Activated CD4-positive, alpha-beta memory T cell treated with anti-CD3 and anti-CD28 coated beads for 36 hours (primary cell): Measurements from ENCODE around the gene RPS24. TPM values are rescaled to one million over a fixed set of nuclear protein-coding genes. Genes with fewer than 3 reads are reported as not detected.

Experiments
- CTCF ChIA-PET: fragments of 350-600 bp; sonication (Branson Sonifier 250); formaldehyde crosslinking; loops from one replicate; lab custom pipeline; 2021; ENCODE audit warnings: antibody characterized with exemption, inconsistent platforms; lab: Charles Lee
- POLR2A ChIA-PET: fragments of 350-600 bp; sonication (Branson Sonifier 250); formaldehyde crosslinking; loops from one replicate; lab custom pipeline; 2021; ENCODE audit warnings: antibody characterized with exemption; lab: Charles Lee
- DNase-seq: peaks from one replicate; pipeline ENCODE4 v3.0.0-alpha.2; 2020
- H3K27ac Mint-ChIP-seq: one replicate; pipeline ENCODE4 v1.8.0; 2021; ENCODE audit warnings: mixed read lengths
- H3K27me3 Mint-ChIP-seq: one replicate; pipeline ENCODE4 v1.8.0; 2021; ENCODE audit warnings: mixed read lengths
- H3K36me3 Mint-ChIP-seq: one replicate; pipeline ENCODE4 v1.8.0; 2021; ENCODE audit warnings: mixed read lengths
- H3K4me1 Mint-ChIP-seq: one replicate; pipeline ENCODE4 v1.8.0; 2021; ENCODE audit warnings: low read depth, mixed read lengths
- H3K4me3 Mint-ChIP-seq: one replicate; pipeline ENCODE4 v1.8.0; 2021; ENCODE audit warnings: mild to moderate bottlenecking, mixed read lengths
- H3K9me3 Mint-ChIP-seq: one replicate; pipeline ENCODE4 v1.8.0; 2021; ENCODE audit warnings: mixed read lengths
- intact Hi-C: fragments of 100-400 bp; cut with micrococcal nuclease; formaldehyde crosslinking; loops from one replicate; pipeline ENCODE4 v1.15.1; 2023
- total RNA-seq, 2 experiments: library from RNA; stranded (reverse); gene quantifications; one replicate each; pipeline ENCODE4 v1.2.3, GENCODE V29; 2021

The RPS24 gene
- total RNA-seq, 2 experiments from 2014 or later, result 1,680 to 1,722 TPM

DNA sequence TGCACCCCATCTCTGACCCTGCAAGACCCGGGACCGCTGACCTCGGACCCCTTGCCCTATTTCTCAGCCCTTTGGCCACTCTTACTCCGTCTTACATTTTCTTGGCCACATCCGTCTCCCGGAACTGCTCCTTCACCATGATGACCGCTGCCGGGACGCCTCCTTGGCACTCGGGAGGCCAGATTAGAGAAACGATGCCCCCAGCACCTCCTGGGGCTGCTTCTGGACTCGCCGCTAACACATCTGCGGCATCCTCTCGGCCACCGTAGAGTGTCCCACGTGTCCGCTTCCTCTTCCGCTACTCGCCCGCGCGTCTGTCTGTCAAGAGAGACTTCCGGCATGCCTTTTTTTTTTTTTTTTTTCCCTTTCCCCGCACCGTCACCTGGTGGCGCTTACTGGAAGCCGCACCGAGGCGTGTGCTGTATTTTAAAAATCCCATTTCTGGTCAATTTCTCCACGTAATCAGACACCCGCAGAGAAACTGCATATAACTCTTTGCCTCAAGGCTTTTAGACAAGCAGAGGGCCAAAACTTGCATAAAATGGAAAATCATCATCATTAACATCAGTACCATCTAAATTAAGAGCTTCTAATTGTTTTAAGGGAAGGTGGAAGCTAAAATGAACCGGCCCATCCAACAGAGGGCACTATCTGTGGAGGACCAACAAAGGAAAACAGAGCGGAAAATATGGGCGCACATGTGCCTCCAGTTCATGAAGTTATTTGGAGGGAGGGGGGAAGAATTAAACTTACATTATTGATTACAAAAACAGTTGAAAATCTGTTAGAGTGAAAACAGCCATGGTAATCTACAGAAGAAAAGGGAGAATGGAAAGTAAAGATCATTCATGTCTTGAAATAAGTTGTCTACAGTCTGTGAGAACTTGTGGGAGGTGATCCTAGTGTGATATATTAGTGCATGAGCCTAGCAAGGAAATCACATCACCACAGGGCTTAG is 4.1 kb upstream of the RPS24 start, which contains the start of gene POLR3A:
Gene POLR3A, minus strand, starts transcription at position 247 of the 958 bp plus-strand sequence. Its CDS starts 108 bp downstream, at position 139.
- no peaks in the 10 kb centered on the region for H3K9me3 Mint-ChIP-seq
- peak within 1 kb of the TSS; percentile 99 for H3K4me3 Mint-ChIP-seq
- intact Hi-C loops, result loop anchor here (1.0 to 10.0 kb wide), 4 partner anchors 193 to 1415 kb away; partner anchors contain the start of genes ZCCHC24 and ZMIZ1
- H3K4me1 Mint-ChIP-seq, result peaks cover 33% of the 10 kb centered on the region
- CTCF ChIA-PET, result interaction anchor here (1.0 kb wide), 1 partner anchor 17 kb away, joined by 5 read pairs; no protein-coding TSS in a partner anchor
- POLR2A ChIA-PET, result no interaction called here
- peak; percentile 94 for DNase-seq
- H3K27me3 Mint-ChIP-seq, result no peaks in the 10 kb centered on the region
- peak within 1 kb of the TSS; percentile 93 for H3K27ac Mint-ChIP-seq
- H3K36me3 Mint-ChIP-seq, result peaks cover 27% of the 10 kb centered on the region

DNA sequence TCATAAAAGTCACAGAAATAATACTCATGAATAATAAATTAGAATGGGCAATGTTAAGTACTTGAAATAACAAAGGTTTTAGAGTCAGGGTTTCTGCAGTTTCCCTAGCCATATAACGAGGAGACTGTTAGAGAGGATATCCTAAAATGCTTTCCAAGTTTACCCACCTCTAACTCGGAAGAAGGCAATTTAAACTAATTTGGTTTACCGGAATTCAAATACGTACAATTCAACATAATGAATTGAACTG is 351 bp upstream of the RPS24 start:
- POLR2A ChIA-PET, result no interaction called here
- Mint-ChIP-seq H3K36me3 (peaks cover 48% of the 10 kb centered on the region), H3K27me3 (no peaks in the 10 kb centered on the region), H3K27ac (peak overlapping the region; percentile 84), H3K4me1 (peaks cover 51% of the 10 kb centered on the region), H3K9me3 (no peaks in the 10 kb centered on the region), H3K4me3 (peak overlapping the region; percentile 86)
- CTCF ChIA-PET, result no interaction called here
- no peak for DNase-seq
- intact Hi-C loops, result loop anchor here (1.0 to 10.0 kb wide), 4 partner anchors 270 to 1411 kb away; partner anchors contain the start of genes ZCCHC24 and ZMIZ1

DNA sequence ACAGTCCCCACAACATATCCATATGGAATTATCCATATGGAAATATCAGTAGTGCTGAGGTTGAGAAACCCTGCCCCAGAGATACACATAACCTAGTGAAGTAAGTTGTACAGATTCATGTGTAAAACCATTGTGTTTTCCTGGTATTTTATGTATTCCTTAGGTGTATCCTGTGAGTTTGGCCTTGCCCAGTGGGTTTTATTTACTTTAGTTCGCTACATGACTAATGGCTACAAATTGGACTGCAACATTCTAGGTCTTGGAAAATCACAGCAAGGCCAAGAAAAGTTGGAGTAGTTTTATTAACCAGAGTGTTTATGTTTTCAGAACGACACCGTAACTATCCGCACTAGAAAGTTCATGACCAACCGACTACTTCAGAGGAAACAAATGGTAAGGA is 1.4 kb downstream of the RPS24 start:
- Mint-ChIP-seq H3K9me3 (no peaks in the 10 kb centered on the region), H3K36me3 (peaks cover 58% of the 10 kb centered on the region), H3K4me3 (peak overlapping the region; percentile 86), H3K27me3 (no peaks in the 10 kb centered on the region), H3K4me1 (peaks cover 54% of the 10 kb centered on the region), H3K27ac (peak overlapping the region; percentile 84)
- DNase-seq, result no peak
- intact Hi-C loops, result loop anchor here (10.0 kb wide), 1 partner anchor 1410 kb away; the partner anchor contains the start of gene ZCCHC24
- CTCF ChIA-PET, result no interaction called here
- POLR2A ChIA-PET, result no interaction called here

DNA sequence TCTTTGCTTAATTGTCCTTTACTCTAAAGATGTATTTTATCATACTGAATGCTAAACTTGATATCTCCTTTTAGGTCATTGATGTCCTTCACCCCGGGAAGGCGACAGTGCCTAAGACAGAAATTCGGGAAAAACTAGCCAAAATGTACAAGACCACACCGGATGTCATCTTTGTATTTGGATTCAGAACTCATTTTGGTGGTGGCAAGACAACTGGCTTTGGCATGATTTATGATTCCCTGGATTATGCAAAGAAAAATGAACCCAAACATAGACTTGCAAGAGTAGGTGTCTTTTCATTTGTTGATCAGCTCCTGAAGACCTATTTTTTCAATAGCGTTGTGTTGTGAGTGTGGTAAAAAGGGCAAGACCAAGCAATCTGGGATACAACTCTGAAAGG is 1.8 kb downstream of the RPS24 start:
- no peaks in the 10 kb centered on the region for H3K9me3 Mint-ChIP-seq
- peak overlapping the region; percentile 84 for H3K27ac Mint-ChIP-seq
- H3K4me1 Mint-ChIP-seq, result peaks cover 53% of the 10 kb centered on the region
- H3K4me3 Mint-ChIP-seq, result peak overlapping the region; percentile 86
- POLR2A ChIA-PET, result interaction anchor here (0.7 kb wide), 1 partner anchor 12 kb away, joined by 4 read pairs; no protein-coding TSS in a partner anchor
- CTCF ChIA-PET, result interaction anchor here (2.9 kb wide), 1 partner anchor 11 kb away, joined by 23 read pairs; no protein-coding TSS in a partner anchor
- intact Hi-C loops, result loop anchor here (10.0 kb wide), 1 partner anchor 1409 kb away; the partner anchor contains the start of gene ZCCHC24
- no peak for DNase-seq
- H3K36me3 Mint-ChIP-seq, result peaks cover 62% of the 10 kb centered on the region
- no peaks in the 10 kb centered on the region for H3K27me3 Mint-ChIP-seq

GRCh38 chr10:78035933-78036583 is 2.4 kb downstream of the RPS24 start:
- H3K4me3 Mint-ChIP-seq, result peak overlapping the region; percentile 86
- ChIA-PET CTCF (interaction anchor here (0.8 to 2.9 kb wide), 2 partner anchors 11 to 13 kb away, joined by 3 to 23 read pairs; no protein-coding TSS in a partner anchor), POLR2A (interaction anchor here (0.7 to 0.9 kb wide), 2 partner anchors 9 to 12 kb away, joined by 3 to 4 read pairs; no protein-coding TSS in a partner anchor)
- peaks cover 56% of the 10 kb centered on the region for H3K4me1 Mint-ChIP-seq
- peak overlapping the region; percentile 84 for H3K27ac Mint-ChIP-seq
- intact Hi-C loops, result loop anchor here (10.0 kb wide), 1 partner anchor 1409 kb away; the partner anchor contains the start of gene ZCCHC24
- no peak for DNase-seq
- peaks cover 69% of the 10 kb centered on the region for H3K36me3 Mint-ChIP-seq
- H3K27me3 Mint-ChIP-seq, result no peaks in the 10 kb centered on the region
- H3K9me3 Mint-ChIP-seq, result no peaks in the 10 kb centered on the region

GRCh38 chr10:78038105-78038504 is 4.4 kb downstream of the RPS24 start:
- H3K36me3 Mint-ChIP-seq, result peaks cover 79% of the 10 kb centered on the region
- peak overlapping the region; percentile 66 for H3K27ac Mint-ChIP-seq
- H3K4me3 Mint-ChIP-seq, result peak overlapping the region; percentile 49
- intact Hi-C loops, result loop anchor here (10.0 kb wide), 1 partner anchor 1407 kb away; the partner anchor contains the start of gene ZCCHC24
- H3K27me3 Mint-ChIP-seq, result no peaks in the 10 kb centered on the region
- no peak for DNase-seq
- ChIA-PET CTCF (interaction anchor here (2.9 kb wide), 1 partner anchor 9 kb away, joined by 23 read pairs; no protein-coding TSS in a partner anchor), POLR2A (no interaction called here)
- H3K4me1 Mint-ChIP-seq, result peaks cover 67% of the 10 kb centered on the region
- no peaks in the 10 kb centered on the region for H3K9me3 Mint-ChIP-seq

- Mint-ChIP-seq H3K4me1 (peaks cover 73% of the 10 kb centered on the region), H3K9me3 (no peaks in the 10 kb centered on the region), H3K4me3 (peak overlapping the region; percentile 23), H3K27ac (peak overlapping the region; percentile 40), H3K27me3 (no peaks in the 10 kb centered on the region), H3K36me3 (peaks cover 81% of the 10 kb centered on the region)
- ChIA-PET CTCF (no interaction called here), POLR2A (interaction anchor here (0.6 kb wide), 1 partner anchor 20 kb away, joined by 6 read pairs; no protein-coding TSS in a partner anchor)
- intact Hi-C loops, result loop anchor here (10.0 kb wide), 1 partner anchor 1406 kb away; the partner anchor contains the start of gene ZCCHC24
- DNase-seq, result no peak
Measured at GRCh38 chr10:78038791-78039547, 5.3 kb downstream of the RPS24 start.

GRCh38 chr10:78039743-78040142 is 6.1 kb downstream of the RPS24 start:
- H3K27me3 Mint-ChIP-seq, result no peaks in the 10 kb centered on the region
- peaks cover 78% of the 10 kb centered on the region for H3K4me1 Mint-ChIP-seq
- no peak overlapping the region for H3K4me3 Mint-ChIP-seq
- ChIA-PET POLR2A (interaction anchor here (0.6 kb wide), 1 partner anchor 21 kb away, joined by 6 read pairs; no protein-coding TSS in a partner anchor), CTCF (no interaction called here)
- intact Hi-C loops, result loop anchor here (10.0 kb wide), 2 partner anchors 725 to 1405 kb away; partner anchors contain the start of gene ZCCHC24
- no peak for DNase-seq
- H3K36me3 Mint-ChIP-seq, result peaks cover 73% of the 10 kb centered on the region
- H3K27ac Mint-ChIP-seq, result no peak overlapping the region
- no peaks in the 10 kb centered on the region for H3K9me3 Mint-ChIP-seq

DNA sequence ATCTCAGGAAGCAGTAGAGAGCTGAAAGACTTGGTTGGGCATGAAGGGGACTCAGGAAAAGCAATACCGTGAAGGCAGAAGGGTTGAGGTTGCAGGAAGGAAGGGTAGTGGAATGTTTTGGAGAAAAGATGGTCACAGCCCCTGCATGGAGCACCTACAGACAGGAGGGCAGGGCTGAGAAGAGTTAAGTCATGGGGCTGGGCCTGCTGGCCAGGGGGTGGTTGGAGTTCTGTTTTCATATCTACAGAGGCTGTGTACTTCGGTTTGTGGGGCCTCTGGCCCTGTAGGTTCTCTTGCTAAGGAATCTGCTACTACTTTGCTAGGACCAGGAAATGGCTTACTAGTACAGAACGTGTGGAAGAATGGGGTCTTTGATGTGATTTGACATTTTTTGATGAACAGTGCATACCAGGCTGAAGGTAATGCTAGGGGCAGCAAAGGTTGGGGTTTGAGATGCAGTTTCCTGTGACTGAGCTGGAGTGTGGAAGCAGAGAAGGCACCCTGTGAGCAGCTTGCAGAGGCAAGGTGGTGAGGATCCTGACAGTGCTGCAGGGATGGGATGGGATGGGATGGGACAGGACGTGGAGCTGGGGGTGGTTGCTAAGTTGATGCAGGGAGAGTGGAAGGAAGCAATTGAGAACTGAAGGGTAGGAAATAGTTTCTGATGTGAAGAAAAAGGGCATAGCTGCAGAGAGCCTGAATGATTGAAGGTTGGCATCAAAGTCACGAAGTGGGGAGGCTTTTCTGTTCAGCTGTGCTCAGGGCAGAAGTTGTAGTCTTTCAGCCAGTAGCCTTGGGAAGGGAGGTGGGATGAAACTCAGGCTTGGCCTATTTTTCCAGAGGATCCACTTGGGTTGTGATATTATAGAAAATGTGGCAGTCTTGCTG is 7.8 kb downstream of the RPS24 start:
- Mint-ChIP-seq H3K27me3 (no peaks in the 10 kb centered on the region), H3K9me3 (no peaks in the 10 kb centered on the region), H3K27ac (peak overlapping the region; percentile 29), H3K4me1 (peaks cover 72% of the 10 kb centered on the region), H3K4me3 (no peak overlapping the region), H3K36me3 (peaks cover 56% of the 10 kb centered on the region)
- POLR2A ChIA-PET, result interaction anchor here (0.7 kb wide), 1 partner anchor 1124 kb away, joined by 3 read pairs; no protein-coding TSS in a partner anchor
- no peak for DNase-seq
- CTCF ChIA-PET, result no interaction called here
- intact Hi-C loops, result loop anchor here (10.0 kb wide), 1 partner anchor 723 kb away; no protein-coding TSS in a partner anchor
